Effector CD4-positive, alpha-beta T cell (primary cell): ENCODE results near the gene PTH1R.

Source experiments
- DNase-seq: peaks from one replicate; pipeline ENCODE4 v3.0.0-alpha.2; 2020

The PTH1R gene

DNA sequence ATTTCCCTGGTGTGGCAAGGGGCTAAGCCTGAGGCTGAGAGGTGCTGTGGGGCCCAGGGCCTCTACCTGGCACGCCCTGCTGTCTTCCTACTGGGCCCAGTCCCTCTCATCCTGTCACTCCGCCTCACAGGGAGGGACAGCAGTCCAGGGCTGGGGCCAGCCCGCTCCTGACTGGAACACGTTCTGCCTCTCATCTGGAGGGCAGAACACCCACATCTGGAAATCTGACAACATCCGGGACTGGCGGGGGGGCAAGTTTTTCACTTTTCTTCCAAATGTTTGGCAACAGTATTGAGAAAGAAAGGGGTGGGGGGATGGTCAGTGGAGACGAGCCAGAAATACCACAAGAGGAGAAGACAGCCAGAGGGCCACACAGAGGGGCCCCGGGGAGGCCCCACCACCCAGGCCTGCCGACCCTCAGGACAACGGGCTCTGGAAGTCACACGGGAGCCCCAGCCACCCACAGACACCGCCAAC is 12.5 kb upstream of the PTH1R start:
- no peak for DNase-seq

DNA sequence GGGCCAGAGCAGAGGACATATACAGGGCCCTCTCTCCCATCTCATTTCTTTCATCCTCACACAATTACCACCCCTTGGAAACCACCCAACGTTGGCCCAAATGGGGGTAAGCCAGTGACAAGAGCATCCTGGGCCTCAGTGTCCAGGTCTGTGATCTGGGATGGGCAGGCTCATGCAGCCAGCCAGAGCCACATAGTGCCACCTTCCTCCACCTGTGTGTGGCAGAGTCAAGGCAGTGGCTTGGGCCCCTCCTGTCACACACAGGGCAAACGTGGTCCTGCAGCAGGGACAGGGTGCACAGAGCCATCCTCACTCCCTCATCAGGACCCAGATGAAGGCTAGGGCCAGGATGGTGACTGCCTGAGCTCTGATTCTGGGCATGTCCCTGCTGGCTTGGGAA is 12.0 kb upstream of the PTH1R start:
- no peak for DNase-seq

DNA sequence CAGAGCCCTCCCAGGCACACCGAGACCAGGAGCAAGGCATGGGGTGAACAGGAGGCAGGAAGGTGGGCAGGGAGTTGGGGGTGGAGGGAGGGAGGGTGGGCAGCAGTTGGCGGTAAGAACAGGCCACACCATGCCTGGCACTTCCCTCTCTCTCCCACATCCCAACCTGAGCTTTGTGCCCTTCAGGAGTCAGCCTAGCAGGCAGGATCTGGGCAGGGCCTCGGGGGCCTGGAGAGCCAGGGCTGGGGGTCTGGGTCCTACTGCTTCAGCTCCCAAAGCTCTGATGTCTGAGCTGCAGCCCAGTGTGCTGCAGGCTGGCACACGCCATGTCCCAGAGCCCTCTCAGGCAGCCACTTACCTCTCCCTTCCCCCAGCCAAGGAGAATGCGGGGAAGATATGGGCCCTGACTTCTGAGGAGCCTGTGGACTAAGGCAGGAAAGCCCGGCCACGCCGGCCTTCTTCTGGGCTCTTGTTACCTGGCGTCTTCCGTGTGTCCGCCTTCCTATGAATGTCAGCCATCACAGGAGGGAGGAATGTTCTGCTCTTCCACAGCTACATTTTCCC is 11.4 kb upstream of the PTH1R start:
- no peak for DNase-seq

DNA sequence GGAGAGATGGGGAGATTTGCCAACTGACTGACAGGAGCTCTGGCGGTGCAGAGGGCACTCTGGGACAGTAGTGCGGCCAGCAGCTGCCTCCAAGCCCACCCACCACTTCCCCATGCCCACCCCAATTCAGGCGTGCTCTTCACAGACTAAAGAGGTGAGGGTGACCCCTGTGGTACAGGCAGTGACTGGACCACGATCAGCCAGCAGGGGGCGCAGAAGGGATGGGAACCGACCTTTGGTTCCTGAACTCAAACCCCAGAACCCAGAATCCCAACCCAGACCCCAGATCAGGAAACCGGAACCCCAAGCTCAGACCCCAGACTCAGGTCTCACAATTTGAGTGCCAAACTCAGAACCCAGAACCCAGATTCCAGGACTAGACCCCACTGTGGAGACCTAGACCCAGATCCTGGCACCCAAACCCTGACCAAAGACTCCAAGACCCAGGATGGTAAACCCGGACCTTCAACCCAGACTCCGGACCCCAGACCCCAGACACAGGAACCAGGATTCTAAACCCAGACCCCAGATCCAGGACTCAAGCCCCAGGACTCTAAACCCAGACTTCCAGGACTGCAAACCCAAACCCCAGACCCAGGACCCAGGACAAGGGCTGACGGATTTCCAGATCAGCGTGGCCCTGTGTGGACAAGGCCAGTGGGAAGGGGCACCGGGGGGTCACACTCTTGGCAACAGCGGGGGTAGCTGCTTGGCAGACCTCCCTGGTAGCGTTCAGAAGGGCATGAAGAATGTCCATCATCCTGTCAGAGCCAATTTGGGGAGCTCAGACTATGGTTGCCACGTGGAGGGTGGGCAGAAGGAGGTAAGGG is 10.6 kb upstream of the PTH1R start:
- DNase-seq: peak; percentile 82

DNA sequence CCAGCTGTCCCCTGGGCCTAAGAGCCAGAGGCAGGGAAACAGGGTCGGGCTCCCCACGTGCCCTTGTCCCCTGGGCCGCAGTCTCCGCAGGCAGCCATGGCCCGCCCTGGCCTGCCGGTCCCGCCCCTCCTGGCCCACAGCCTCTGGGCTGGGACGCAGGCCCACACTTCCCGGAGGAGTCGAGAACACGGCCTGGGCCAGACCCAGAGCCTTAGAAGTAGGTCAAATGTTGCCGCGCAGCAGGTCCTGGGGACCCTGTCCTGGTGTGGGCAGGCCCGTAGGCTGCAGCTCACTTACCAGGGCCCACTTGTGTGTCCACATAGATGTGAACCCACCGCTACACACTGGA is 10.0 kb upstream of the PTH1R start:
- no peak for DNase-seq

DNA sequence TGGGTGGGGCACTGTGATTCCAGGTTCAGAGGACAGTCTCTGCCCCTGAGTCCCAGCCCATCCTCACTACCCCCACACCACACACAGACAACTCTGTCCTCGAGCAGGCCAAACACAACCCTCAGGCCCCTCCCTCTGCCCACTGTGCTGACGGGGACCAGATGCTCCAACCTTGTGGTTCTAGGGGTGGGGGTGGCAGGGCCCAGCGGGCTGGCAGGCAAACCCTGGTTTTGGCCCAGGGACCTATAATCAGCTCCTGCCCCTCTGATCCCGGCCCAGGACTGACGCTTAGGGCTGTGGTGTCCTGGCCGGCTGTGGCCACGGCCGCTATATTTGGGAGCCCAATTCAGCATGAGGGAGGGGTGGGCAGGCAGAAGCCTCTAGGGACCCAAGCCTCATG is 9.2 kb upstream of the PTH1R start:
- no peak for DNase-seq

DNA sequence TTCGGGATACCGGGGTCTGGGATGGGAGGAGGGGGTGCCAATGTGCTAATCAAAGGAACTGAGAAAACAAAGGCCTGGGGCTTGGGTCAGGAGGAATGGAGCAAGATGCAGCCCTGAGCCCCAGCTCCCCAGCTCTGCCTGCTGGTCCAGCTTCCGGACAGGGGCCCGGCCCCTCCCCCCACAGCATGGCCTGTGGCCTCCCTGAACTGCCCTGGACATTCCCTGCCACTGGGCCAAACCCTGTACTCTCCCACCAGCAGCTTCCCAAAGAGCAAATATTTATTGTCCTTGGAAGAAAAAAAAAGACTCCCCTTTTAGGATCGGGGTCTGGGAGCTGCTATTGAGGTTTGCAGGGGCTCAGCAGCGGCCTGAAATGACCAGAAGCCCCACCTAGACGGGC is 8.6 kb upstream of the PTH1R start:
- no peak for DNase-seq

DNA sequence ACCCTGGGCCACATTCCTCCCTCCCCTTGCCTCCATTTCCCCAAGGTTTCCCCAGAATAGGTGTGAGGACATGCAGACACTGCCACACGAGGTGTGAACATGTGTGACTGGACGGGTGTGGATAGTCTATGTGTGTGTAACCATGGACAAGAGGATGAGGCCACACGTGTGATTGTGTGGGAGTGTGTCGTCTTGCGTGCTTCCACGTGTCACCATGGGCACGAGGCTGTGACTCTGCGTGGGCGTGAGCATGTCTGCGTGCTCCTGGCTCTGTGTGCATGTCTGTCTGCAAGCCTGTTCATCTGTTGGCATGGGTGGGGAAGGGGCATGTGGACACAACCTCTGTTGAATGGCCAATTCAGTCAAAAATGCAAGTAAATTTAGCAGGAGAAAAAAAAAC is 8.1 kb upstream of the PTH1R start:
- DNase-seq: no peak

DNA sequence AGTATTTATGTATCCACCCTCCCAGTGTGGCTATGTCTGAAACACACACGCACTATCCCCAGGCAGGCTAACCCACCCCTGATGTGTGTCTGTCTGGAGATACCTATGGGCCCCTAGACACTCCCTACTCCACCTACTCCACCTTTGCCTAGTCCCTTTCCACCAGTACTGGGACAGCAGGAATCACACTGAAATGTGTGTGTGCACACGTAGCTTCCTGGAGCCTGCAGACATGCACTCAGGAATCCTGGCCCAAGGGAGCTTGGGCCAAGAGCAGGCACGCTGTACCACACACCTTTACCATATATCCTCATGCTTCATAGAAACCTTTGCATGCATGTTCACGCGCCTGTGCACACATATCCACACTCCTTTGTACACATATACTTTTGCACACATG is 6.9 kb upstream of the PTH1R start:
- no peak for DNase-seq

DNA sequence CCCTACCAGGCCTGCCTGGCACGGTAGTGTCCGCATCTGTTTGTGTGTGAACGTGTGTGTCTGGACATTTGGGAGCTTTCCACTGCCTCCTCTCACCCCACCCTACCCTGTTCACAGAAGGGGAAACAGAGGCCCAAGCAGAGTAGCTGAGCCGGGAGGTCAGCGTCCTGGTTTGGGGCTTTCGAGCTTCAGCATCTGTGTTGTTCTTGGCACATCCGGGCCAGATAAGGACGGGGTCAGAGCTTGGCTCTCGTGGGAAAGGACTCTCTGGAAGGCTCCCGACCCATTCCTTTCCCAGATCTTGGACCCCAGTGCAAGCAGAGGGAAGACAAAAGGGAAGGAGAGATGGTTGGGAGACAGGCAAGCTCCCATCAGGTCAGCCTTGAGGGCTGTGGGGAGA is 6.3 kb upstream of the PTH1R start:
- no peak for DNase-seq

DNA sequence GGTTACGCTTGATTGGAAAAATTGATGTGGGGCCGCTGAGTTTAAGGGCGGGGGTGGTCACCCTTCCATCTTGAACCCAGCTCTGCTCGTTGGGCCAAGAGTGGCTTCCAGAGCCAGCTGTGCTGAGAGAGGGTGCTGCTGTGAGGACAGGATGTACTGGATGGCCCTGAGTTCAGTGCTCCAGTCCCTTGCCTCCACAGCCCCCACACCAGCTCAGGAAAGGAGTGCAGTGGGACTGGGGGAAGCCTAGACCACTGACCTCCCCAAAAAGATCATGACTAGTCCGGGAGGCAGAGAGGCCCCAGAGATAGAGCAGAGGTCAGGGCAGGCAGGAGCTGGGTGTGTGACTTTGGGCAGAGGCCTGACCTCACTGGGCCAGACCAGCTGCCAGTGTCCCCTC is 4.0 kb upstream of the PTH1R start:
- DNase-seq: no peak

DNA sequence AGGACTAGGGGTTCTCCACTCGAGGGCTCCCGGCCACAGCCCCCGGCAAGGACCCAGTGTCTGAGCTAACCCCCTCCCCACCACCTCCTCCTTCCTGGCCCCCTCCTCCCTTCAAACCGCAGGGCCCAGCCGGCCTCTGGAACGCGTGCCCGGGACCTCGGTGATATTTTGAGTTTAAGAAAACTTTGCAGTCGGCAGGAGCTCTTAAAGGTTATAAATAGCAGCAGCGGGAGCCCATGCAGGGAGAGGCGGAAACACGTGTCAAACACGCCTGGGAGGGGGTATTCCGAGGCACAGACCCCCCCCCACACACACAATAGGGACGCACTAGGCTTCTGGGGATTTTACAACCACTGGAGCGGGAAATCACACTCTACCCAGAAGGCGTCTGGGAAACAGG is 3.1 kb upstream of the PTH1R start:
- no peak for DNase-seq

DNA sequence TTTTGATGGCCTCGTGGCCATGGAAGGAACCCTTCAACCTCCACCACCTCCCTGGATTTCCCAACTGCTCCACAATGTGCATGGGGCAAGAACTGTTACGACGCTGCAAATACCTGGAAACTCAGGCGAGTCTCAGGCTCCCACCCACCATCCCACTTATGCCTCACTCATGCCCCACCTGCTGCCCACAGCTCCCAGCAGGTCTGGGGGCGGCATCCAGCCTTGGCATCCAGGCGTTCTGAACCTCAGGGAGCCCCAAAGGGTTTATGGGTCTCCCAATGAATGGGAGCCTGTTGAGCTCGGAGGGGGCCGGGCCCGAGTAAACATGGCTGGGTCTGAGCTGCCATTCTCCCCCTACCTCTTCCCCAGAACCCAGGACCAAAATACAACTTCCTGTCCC is 2.0 kb upstream of the PTH1R start:
- no peak for DNase-seq

DNA sequence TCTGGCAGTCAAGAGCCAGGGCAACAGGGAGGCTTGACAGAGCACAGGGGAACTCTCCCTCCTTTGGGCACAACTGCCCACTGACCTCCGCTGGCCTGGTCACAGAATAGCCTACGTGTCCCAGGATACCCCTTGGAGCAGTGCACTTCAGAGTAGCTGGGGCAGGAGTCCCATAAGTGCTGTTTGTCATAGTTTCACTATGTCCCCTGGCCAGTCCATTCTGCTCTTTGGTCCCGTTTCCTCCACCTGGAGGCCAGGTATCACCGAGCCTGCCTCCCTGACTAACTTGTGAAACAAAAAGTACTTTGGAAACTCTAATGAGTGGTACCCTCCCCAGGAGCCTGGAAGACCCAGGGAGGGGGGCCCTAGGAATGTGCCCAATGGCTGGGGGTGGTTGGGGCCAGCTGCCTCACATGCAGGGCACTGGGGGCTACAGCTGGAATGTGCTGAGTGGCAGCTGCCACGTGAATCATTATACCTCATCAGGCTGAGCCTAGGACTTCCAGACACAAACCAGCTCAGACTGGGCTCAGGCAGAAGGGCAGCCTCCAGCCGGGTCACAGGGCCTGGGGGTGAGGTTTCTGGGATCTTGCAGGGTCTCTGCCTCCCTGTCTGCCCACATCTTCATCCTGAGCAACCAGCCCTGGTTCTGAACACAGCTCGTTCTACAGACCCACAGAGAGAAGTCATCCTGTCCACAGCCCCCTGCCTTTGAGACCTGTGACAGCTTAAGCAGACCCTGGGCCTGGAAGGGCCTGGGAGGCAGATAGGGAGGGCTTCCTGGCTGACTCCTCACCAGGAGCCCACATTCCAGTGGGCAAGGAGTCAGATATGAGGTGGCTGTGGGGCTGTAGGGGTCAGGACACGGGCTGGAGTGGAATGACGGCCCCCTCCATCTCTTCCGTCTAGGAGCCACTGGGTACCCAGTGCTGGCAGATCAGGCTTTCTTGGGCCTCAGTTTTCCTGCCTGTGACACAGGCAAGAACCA is 914 bp upstream of the PTH1R start:
- DNase-seq: no peak

DNA sequence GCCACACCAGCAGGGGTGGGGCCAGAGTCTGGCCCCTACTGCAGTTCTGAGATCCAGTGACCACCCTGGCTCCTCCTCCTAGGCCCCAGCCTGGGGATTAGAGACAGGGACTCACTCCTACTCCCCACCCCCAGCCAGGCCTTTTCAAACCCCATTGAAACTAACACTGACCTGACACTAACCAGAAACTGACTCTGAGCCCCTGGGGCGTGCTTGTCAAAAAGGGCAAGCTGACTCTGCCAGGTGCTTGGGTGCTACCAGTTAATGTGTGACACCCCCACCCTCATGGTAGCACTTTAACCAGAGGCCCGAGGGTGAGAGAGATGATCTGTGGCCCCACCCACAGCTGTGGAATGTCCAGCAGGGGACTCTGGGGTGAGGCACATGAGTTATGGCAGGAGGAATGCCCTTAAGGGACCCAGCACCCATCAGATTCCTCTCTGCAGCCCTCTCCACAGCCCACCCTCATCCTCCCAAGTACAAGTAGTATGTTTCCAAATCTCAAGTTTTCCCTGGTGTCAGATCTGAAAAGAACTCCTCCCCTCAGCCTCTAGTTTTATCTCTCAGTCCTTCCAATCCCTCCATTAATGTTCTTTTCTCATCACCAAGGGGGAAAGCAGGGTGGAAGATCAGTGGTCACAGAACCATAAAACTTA is 1.4 kb downstream of the PTH1R start:
- DNase-seq: no peak

DNA sequence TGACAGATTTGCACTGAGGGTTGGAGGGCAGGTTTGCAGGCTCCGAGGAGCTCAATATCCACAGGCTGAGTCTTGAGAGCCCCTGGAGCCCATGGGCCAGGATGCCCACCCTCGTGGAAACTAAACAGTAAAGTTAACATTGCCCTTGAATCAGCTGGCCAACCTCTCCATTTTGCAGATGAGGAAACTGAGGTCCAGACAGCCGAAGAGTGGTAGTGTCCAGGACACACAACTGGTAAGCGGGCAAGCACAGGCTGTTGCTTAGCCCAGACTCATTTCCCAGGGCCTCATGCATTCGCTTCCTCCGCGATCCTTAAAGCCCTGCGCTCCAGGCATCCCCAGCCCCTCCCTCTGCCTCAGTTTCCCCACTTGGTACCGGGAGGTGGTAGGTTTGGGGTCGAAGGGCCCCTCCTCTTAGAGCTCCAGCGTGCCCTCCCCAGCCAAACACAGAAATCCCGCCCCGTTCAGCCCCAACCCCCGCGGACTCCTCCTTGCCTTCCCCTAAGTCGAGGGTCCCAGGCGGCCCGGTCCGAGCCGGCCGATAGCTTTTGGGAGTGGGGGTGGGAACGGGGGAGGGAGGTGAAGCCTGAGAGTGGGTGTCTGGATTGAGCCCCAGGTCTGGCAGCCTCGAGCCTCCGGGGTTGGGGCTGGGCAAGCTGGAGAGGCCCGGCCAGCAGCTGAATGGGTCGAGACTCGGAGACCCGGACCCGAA is 3.5 kb downstream of the PTH1R start:
- DNase-seq: no peak

DNA sequence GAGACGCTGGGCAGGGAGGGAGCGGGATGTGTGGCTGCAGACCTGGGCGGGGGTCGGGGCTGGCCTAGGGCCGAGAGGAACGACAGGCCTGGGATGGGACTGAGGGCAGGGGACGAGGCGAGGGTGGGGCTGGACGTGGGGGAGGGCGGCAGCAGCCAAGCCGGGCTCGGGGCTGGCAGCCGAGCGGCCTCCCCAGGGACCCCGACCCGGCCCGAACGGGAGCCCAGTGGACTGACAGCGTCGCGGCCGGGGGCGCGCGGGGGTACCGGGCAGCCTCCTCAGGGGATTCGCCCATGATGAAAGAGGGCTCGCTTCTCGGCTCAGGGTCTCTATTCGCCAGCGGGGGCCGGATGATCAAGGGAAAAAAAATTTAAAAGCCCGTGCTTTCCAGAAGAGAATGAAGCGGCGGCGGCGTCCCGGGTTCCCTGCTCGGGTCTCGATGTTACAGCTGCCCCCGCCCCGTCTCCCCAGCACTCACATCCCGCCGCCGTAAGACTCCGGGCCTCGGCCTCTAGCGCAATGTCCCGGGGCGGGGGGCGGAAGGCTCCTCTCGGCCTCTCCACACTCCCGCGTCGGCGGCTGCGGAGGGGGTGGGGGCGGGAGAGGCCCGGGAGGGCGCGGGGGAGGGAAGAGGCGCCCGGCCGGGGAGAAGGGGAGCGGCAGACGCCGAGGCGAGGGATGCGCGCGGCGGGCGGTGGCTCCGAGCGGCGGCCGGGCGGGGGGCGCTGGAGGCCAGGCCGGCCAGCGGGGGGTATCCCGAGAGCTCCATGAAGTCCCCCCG is 4.3 kb downstream of the PTH1R start:
- DNase-seq: no peak

DNA sequence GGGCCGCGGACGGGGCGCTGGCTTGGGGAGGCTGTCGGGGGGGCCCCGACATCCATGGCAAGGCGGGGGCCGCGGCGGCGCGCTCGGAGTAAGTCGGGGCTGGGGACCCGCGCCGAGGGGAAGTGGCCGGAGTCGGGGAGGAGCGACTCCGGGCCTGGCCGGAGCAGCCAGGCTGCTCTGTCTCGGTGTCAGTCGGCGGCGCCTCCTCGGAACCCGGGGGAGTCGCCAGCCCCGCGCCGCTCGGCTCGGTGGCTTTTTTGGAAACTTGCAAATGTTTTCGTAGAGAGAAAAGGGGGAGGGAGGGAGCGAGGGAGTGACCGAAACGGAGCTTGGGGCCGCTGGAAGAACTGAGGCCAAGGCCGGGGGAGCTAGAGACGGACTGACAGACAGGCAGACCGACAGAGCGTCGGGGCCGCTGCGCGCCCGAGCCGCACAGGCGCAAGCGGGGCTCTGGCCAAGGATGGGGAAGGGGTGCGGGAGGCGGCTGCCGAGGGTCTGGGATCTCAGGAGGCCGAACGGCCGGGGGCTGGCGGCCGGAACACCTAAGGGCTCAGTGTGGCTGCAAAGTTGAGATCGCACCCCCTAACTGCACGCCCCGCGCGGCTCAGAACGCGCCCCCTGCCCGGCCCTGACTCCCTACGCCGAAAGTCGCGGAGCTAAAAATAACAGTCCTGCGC is 5.0 kb downstream of the PTH1R start:
- no peak for DNase-seq

DNA sequence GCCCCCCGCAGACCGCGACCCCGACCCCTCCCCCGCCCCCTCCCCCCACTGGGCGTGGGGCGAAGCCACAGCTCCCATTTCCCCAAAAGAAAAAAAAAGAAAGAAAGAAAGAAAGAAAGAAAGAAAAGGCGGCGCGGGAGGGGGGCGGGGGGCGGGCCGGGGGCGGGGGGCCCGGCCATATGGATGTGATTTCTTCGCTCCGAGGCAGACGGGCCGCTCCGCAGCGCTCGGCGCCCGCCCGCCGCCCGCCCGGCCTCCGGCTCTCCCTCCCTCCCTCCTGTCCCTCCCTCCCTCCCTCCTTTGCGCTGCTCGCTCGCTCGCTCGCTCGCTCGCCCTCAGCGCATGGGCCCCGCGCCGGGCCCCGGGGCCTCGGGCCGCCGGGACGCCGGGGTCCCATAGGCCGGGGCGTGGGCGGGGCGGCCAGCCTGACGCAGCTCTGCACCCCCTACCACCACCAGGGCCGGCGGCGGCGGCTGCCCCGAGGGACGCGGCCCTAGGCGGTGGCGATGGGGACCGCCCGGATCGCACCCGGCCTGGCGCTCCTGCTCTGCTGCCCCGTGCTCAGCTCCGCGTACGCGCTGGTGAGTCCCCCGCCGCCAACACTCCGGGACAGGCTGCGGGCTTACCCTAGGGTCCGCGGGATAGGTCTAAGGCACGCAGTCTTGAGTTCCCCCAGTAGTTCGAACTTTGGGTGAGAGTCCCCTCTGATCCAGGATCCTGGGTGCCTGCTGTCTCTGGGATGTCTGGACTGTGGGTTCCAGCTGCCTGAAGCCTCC is 5.7 kb downstream of the PTH1R start:
- no peak for DNase-seq

DNA sequence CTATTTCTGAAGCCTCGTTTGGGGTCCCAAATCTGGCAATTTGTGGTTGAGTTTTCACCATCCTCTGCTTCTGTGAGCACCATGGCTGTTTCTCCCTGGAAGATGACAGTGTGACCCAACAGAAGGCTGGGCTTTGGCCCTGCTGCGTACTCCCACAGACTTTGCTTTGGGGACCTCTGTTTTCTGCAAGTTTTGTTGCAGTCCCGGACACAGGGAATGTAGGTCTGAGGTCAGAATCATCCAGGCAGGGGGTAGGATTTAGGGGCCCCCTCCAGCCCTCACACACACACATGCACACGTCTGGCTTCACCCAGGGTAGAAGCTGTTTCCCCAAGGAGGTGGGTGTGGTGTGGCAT is 6.3 kb downstream of the PTH1R start:
- DNase-seq: no peak
